ENCODE results near the gene CTNND2.

CTNND2 gene

DNA sequence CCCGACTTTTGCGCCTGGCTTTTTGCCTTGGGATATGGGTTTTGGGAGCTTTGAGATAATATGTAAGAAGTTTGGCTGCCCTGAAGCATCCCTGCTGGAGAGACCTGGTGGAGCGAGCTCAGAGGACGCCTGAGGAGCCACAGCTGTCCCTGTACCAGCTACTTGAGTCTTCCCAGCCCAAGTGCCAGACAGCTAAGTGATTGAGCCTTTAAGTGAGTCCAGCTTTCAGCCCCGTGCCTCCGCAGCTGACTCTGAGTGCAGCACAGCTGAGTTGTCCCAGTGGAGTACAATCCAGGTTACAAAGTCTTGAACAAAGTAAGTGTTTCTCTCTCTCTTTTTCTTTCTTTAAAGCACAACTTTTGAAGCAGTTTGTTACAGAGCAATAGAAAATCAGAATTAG, 939.4 kb downstream of the CTNND2 start:
- DNase-seq: no peak

DNA sequence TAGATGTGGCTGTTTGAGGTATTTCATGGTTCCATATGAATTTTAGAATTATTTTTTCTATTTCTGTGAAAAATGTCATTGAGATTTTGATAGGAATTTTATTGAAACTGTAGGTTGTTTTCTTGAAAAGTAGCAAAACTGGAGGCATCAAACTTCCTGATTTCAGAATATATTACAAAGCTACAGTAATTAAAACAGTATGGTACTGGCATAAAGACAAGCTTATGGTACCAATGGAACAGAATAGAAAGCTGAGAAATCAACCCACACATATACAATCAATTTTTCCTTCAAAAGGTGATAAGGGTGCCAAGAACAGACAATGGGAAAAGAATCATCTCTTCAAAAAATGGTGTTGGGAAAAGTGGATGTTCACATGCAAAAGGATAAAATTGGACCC, 945.5 kb downstream of the CTNND2 start:
- DNase-seq: no peak

GRCh38 chr5:10949856-10950630, 954.2 kb downstream of the CTNND2 start:
- DNase-seq: no peak

GRCh38 chr5:10946050-10946449, 958.2 kb downstream of the CTNND2 start:
- no peak for DNase-seq

DNA sequence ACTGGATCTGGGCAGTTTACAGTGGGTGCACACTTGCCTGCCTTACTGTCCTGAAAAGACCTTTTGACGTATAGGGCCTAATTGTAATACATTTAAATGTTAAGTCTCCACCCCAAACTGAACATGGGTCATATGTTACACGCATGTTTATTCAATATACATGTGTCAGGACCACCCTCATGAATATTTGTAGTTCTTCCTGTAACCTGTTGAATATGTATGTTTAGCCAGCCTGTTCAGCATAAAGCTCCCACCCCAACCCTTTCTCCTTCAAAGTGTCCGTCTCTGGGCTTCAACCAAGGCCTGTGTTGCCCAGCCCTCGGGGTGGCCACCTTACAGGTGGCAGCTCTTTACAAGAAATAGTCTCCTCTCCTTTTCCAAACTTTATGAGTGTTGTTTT, 962.3 kb downstream of the CTNND2 start:
- no peak for DNase-seq

GRCh38 chr5:10936081-10936855, 968.0 kb downstream of the CTNND2 start:
- DNase-seq: no peak

DNA sequence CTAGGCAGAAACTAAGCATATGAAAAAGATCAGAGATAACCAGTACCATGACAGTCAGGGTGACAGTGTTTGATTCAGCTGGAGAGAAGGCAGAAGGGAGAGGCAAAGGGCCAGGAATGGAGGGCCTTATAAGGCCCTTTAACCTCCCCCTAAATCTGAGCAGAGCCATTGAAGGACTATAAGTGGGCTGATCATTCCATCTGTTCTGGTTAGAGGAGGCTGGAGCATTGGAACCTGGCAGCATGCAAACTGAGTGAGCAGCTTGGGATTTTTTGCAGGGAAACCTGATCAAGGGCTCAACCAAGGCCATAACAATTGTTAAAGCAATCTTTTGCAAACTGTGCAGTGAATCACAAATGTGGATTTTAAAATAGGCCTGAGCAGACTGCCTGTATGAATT, 968.7 kb downstream of the CTNND2 start:
- DNase-seq: no peak

- DNase-seq: no peak
Measured at GRCh38 chr5:10934783-10935355, 969.4 kb downstream of the CTNND2 start.

- DNase-seq: no peak
Measured at GRCh38 chr5:10933121-10933520, 971.1 kb downstream of the CTNND2 start.

DNA sequence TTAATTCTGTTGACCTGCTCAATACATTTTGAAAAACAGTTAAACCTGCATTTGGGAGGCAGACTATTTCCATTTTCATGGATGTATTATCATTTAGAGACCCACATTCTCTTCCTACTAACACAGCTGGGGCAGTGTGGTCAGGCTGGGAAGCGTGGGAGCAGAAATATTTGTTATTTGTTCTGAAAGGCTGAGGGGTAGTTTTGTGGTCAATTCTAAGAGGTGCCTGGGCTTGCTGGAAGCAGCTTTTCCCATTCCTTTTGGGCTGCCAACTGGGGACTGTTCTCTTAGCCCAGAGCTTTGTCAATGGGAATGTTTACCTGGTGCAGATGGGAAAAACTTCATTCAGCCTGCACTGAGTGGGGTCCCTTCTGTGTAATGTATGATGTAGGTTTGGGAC, 971.8 kb downstream of the CTNND2 start:
- no peak for DNase-seq

DNA sequence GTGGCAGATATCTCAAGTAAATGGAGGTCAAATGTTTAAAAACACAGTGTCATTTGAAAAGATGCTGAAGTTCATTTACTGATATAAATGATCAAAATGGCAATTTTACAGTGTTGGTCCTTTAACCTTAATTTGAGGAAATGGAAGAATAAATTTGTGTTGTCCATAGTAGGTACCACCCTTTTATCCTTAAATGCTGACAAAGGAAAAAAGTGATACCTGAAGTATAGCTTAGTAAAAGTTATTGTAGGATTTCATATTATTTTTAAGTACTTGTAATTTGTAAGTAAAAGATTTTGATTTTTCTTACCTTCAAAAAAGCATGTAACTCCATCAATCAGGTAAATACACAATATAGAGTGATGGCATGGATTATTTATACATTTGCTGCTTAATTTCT, 976.6 kb downstream of the CTNND2 start:
- DNase-seq: no peak

GRCh38 chr5:10923310-10923709, 980.9 kb downstream of the CTNND2 start:
- no peak for DNase-seq
